HepG2 (cell line): ENCODE results near the gene SLIT3. TPM values are rescaled to one million over a fixed set of nuclear protein-coding genes. Genes with fewer than 3 reads are reported as not detected.

Experiments
- ATAC-seq: fragments of 200-7000 bp; cut with Tn5 transposase; 3 replicates; pipeline ENCODE4 v1.9.1; 2020; ENCODE audit warnings: mild to moderate bottlenecking, moderate library complexity
- BruUV-seq: library from RNA; stranded (reverse); fragments of 400-500 nt; replicated peaks from 2 replicates; lab custom pipeline; 2021; lab: Mats Ljungman, UMichigan
- CTCF ChIA-PET: fragments of 300-600 bp; formaldehyde crosslinking; extraction: SDS; loops from one replicate; lab custom pipeline; 2021; ENCODE audit warnings: low total read pairs, inconsistent platforms, low intra/inter-chr PET ratio; lab: Yijun Ruan, JAX
- POLR2A ChIA-PET: fragments of 350-600 bp; sonication (Branson Sonifier 250); formaldehyde crosslinking; loops from one replicate; lab custom pipeline; 2020; ENCODE audit warnings: antibody characterized with exemption, inconsistent platforms; lab: Yijun Ruan, JAX
- DNase-seq: peaks from one replicate; pipeline ENCODE4 v3.0.0-alpha.2; 2015; ENCODE audit warnings: low spot score
- FAIRE-seq: peaks from 3 replicates; lab custom pipeline; 2011; peaks lifted over from hg19 to GRCh38; lab: Jason Lieb, UNC
- H2AFZ ChIP-seq: one replicate; pipeline ENCODE4 v1.6.1; 2011; ENCODE audit warnings: low read length, inconsistent platforms
- H3K27ac ChIP-seq: fragments of 300-600 bp; 3 replicates; pipeline ENCODE4 v1.8.0; 2011; ENCODE audit warnings: mixed run types, mild to moderate bottlenecking, mixed read lengths, low read length, inconsistent platforms; ENCODE audit not compliant: insufficient read depth; ENCODE audit errors: extremely low read length
- H3K27me3 ChIP-seq, 2 experiments: fragments of 200-600 bp in 1 of 2; 2 replicates in 1 of 2; 3 replicates in 1 of 2; pipeline versions ENCODE4 v1.6.0 to v1.8.0; 2011; ENCODE audit warnings: low read length in 2 of 2, mild to moderate bottlenecking in 2 of 2, moderate library complexity in 2 of 2, inconsistent platforms in 1 of 2; ENCODE audit not compliant: insufficient read depth in 2 of 2, control insufficient read depth in 1 of 2
- H3K36me3 ChIP-seq, 2 experiments: fragments of 200-600 bp in 1 of 2; replicated peaks in 1 of 2; 2 replicates in 1 of 2; 3 replicates in 1 of 2; pipeline versions ENCODE4 v1.5.1 to v1.8.0; 2011; ENCODE audit warnings: low read length in 2 of 2, inconsistent platforms in 1 of 2; ENCODE audit not compliant: insufficient read depth in 2 of 2, control insufficient read depth in 1 of 2
- H3K4me1 ChIP-seq: 2 replicates; pipeline ENCODE4 v1.5.1; 2012; ENCODE audit warnings: low read length, inconsistent platforms; ENCODE audit not compliant: insufficient read depth
- H3K4me2 ChIP-seq: 2 replicates; pipeline ENCODE4 v1.6.0; 2011; ENCODE audit warnings: low read depth, low read length, inconsistent platforms
- H3K4me3 ChIP-seq, 3 experiments: fragments of 200-600 bp in 1 of 3; sonication (generic), shearing (Covaris generic) in 1 of 3; replicated peaks in 1 of 3; 2 replicates each; pipeline ENCODE4 v1.5.1; 2011 to 2016; ENCODE audit warnings: low read length in 3 of 3, inconsistent platforms in 2 of 3, low read depth in 2 of 3, mild to moderate bottlenecking in 2 of 3, control low read depth in 1 of 3, mixed read lengths in 1 of 3; ENCODE audit not compliant: insufficient read depth in 1 of 3
- H3K79me2 ChIP-seq: one replicate; pipeline ENCODE4 v1.6.1; 2011; ENCODE audit warnings: low read length, inconsistent platforms; ENCODE audit not compliant: insufficient read depth
- H3K9ac ChIP-seq: 2 replicates; pipeline ENCODE4 v1.6.0; 2011; ENCODE audit warnings: mild to moderate bottlenecking, low read depth, low read length, inconsistent platforms; ENCODE audit not compliant: insufficient read depth
- H3K9me3 ChIP-seq: 2 replicates; pipeline ENCODE4 v1.5.1; 2012; ENCODE audit warnings: mild to moderate bottlenecking, low read length
- H4K20me1 ChIP-seq: 2 replicates; pipeline ENCODE4 v1.6.0; 2011; ENCODE audit warnings: inconsistent platforms, mild to moderate bottlenecking, low read length, moderate library complexity; ENCODE audit not compliant: insufficient read depth
- ESRRA ChIP-seq: sonication (generic); formaldehyde crosslinking; IDR thresholded peaks from 2 replicates; pipeline ENCODE4 v1.5.1; 2020; ENCODE audit warnings: mild to moderate bottlenecking, low read depth, missing genetic modification reagents
- HINFP ChIP-seq: sonication (generic); formaldehyde crosslinking; IDR thresholded peaks from 2 replicates; pipeline ENCODE4 v1.4.0; 2020; ENCODE audit warnings: low read depth, mild to moderate bottlenecking, missing genetic modification reagents
- PHF8 ChIP-seq: sonication (generic); formaldehyde crosslinking; IDR thresholded peaks from 2 replicates; pipeline ENCODE4 v1.5.0; 2020; ENCODE audit warnings: missing genetic modification reagents
- REPIN1 ChIP-seq: sonication (generic); formaldehyde crosslinking; IDR thresholded peaks from 2 replicates; pipeline ENCODE4 v1.8.0; 2022; ENCODE audit warnings: missing genetic modification reagents, low read depth, mild to moderate bottlenecking, borderline replicate concordance
- THAP8 ChIP-seq: sonication (generic); formaldehyde crosslinking; IDR thresholded peaks from 2 replicates; pipeline ENCODE4 v1.5.1; 2020; ENCODE audit warnings: missing genetic modification reagents, mild to moderate bottlenecking, borderline replicate concordance
- ZBTB20 ChIP-seq: sonication (generic); formaldehyde crosslinking; IDR thresholded peaks from 2 replicates; pipeline ENCODE4 v1.8.1; 2023; ENCODE audit warnings: missing genetic modification reagents, low read depth, mild to moderate bottlenecking, borderline replicate concordance
- ZBTB39 ChIP-seq: sonication (generic); formaldehyde crosslinking; IDR thresholded peaks from 2 replicates; pipeline ENCODE4 v1.5.0; 2020; ENCODE audit warnings: missing genetic modification reagents
- ZNF354B ChIP-seq: sonication (generic); formaldehyde crosslinking; IDR thresholded peaks from 2 replicates; pipeline ENCODE4 v1.8.0; 2022; ENCODE audit warnings: mild to moderate bottlenecking, missing genetic modification reagents
- ZNF44 ChIP-seq: sonication (generic); formaldehyde crosslinking; IDR thresholded peaks from 2 replicates; pipeline ENCODE4 v1.5.1; 2020; ENCODE audit warnings: mild to moderate bottlenecking, missing genetic modification reagents
- ZNF678 ChIP-seq: sonication (generic); formaldehyde crosslinking; IDR thresholded peaks from 2 replicates; pipeline ENCODE4 v1.4.0; 2020; ENCODE audit warnings: mild to moderate bottlenecking, missing genetic modification reagents
- WGBS: methylation state at CpG from one replicate; pipeline ENCODE4 v1.1.6; 2017; ENCODE audit warnings: low lambda C conversion rate; 5-methylcytosine and 5-hydroxymethylcytosine counted together
- in situ Hi-C: cut with HindIII; loops from 2 replicates; pipeline ENCODE4 v1.10.0; 2017; ENCODE audit warnings: low pct_unique_long_range_greater_than_20kb; ENCODE audit not compliant: extremely low pct_ligation_motif_present
- intact Hi-C: fragments of 100-400 bp; cut with micrococcal nuclease; formaldehyde crosslinking; loops from one replicate; pipeline ENCODE4 v1.10.0; 2022; ENCODE audit not compliant: unreplicated experiment
- polyA plus RNA-seq, 8 experiments: library from polyadenylated mRNA; depleted of rRNA in 3 of 8; stranded (reverse) in 7 of 8; unstranded in 1 of 8; fragments of >200 nt; fragmentation: Illumina TruSeq in 4 of 8; extraction: Trizol in 4 of 8; gene quantifications; 2 replicates each; pipeline versions ENCODE4 v1.2.1 to v1.2.3, GENCODE V29; 2011 to 2016; ENCODE audit warnings: low read depth in 4 of 8, missing spikeins in 1 of 8, mixed read lengths in 1 of 8; ENCODE audit not compliant: insufficient read depth in 1 of 8
- total RNA-seq, 5 experiments: library from RNA; depleted of rRNA; stranded (reverse); fragments of >200 nt; fragmentation: Illumina TruSeq; extraction: Trizol; gene quantifications; 2 replicates each; pipeline ENCODE4 v1.2.3, GENCODE V29; 2016; ENCODE audit warnings: low read depth in 1 of 5

The SLIT3 gene
- total and polyA plus RNA-seq, 2 of the 13 experiments (the other 11 are each of a cell fraction or from before 2014, with no cell fraction given): not detected

GRCh38 chr5:169196059-169196458 is 104.9 kb downstream of the SLIT3 start:
- ATAC-seq (no peak), DNase-seq (no peak), FAIRE-seq (no peak)
- no peak for TF ChIP-seq PHF8
- no peak for TF ChIP-seq ZNF678 (CRISPR knock-in tag)
- no peak for TF ChIP-seq REPIN1 (CRISPR knock-in tag)
- no peak for TF ChIP-seq THAP8 (CRISPR knock-in tag)
- TF ChIP-seq ESRRA (CRISPR knock-in tag): no peak
- no peak overlapping the region for H3K9ac ChIP-seq
- H3K27me3 ChIP-seq: peaks cover 0 to 2% of the 10 kb centered on the region in 2 experiments; a peak in 1 of 5 replicates
- H3K4me3 ChIP-seq: no peak overlapping the region
- no peaks in the 10 kb centered on the region for H4K20me1 ChIP-seq
- POLR2A ChIA-PET: no interaction called here
- H3K36me3 ChIP-seq: no peaks in the 10 kb centered on the region
- H2AFZ ChIP-seq: no peak overlapping the region
- CTCF ChIA-PET: no interaction called here
- intact Hi-C loops: loop anchor here (5.0 kb wide), 1 partner anchor 1289 kb away; no protein-coding TSS in a partner anchor
- no TSS peak for BruUV-seq
- no peaks in the 10 kb centered on the region for H3K4me1 ChIP-seq
- no peaks in the 10 kb centered on the region for H3K79me2 ChIP-seq
- H3K27ac ChIP-seq: no peak overlapping the region
- in situ Hi-C loops: no loop called here
- no peaks in the 10 kb centered on the region for H3K9me3 ChIP-seq
- WGBS: 43% methylated on average over 4 of the region's 6 CpGs
- H3K4me2 ChIP-seq: no peak overlapping the region

DNA sequence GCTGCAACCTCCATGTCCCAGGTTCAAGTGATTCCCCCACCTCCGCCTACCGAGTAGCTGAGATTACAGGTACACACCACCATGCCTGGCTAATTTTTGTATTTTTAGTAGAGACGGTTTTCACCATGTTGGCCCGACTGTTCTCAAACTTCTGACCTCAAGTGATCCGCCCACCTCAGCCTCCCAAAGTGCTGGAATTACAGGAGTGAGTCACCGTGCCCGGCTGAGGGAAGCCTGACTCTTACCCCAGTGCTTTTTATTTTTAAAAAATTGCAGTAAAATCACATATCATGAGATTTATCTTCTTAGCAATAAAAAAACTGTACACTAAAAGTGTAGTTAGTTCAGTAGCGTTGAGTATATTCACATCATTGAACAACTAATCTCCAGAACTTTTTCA is 105.3 kb downstream of the SLIT3 start:
- no peak overlapping the region for H3K9ac ChIP-seq
- H3K36me3 ChIP-seq: no peaks in the 10 kb centered on the region
- H4K20me1 ChIP-seq: no peaks in the 10 kb centered on the region
- BruUV-seq: no TSS peak
- no peaks in the 10 kb centered on the region for H3K79me2 ChIP-seq
- intact Hi-C loops (loop anchor here (5.0 kb wide), 1 partner anchor 1288 kb away; no protein-coding TSS in a partner anchor), in situ Hi-C loops (no loop called here)
- no peak overlapping the region for H2AFZ ChIP-seq
- ChIA-PET CTCF (no interaction called here), POLR2A (no interaction called here)
- DNase-seq (no peak), FAIRE-seq (no peak), ATAC-seq (no peak)
- no peak overlapping the region for H3K27ac ChIP-seq
- no peaks in the 10 kb centered on the region for H3K9me3 ChIP-seq
- no peak overlapping the region for H3K4me3 ChIP-seq
- no peak overlapping the region for H3K4me2 ChIP-seq
- peaks cover 0 to 2% of the 10 kb centered on the region in 2 experiments; a peak in 1 of 5 replicates for H3K27me3 ChIP-seq
- 10% methylated on average over 8 of the region's 8 CpGs for WGBS
- H3K4me1 ChIP-seq: no peaks in the 10 kb centered on the region
- TF ChIP-seq ZNF44 (CRISPR knock-in tag): no peak
- TF ChIP-seq ZBTB20 (CRISPR knock-in tag): no peak
- TF ChIP-seq ZNF354B (CRISPR knock-in tag): no peak
- no peak for TF ChIP-seq ZBTB39 (CRISPR knock-in tag)
- no peak for TF ChIP-seq HINFP
